Transverse colon (tissue), 4 donors: Measurements from ENCODE around the gene CHRD.

Experiments
- EP300 ChIP-seq: sonication (generic); formaldehyde crosslinking; IDR thresholded peaks from one replicate; pipeline ENCODE4 v1.6.1; 2017; ENCODE audit warnings: antibody characterized with exemption, low read depth
- POLR2A ChIP-seq: fragments of 450-650 bp; IDR thresholded peaks from one replicate; pipeline ENCODE4 v1.6.1; 2016; ENCODE audit warnings: antibody characterized with exemption, mild to moderate bottlenecking, moderate library complexity
- POLR2AphosphoS5 ChIP-seq, 3 donors: sonication (generic); formaldehyde crosslinking; IDR thresholded peaks; one replicate each; pipeline ENCODE4 v1.6.1; 2016; ENCODE audit warnings: antibody characterized with exemption in 3 of 3
- TF ChIP-seq, protein P1 (sequence below), 5 experiments: fragments of 200-600 bp in 3 of 5; fragments of 450-650 bp in 2 of 5; sonication (generic) in 3 of 5; IDR thresholded peaks; 1 replicate in 2 of 5; 2 replicates in 3 of 5; pipeline ENCODE4 v1.5.1; 2016 to 2017; ENCODE audit warnings: antibody characterized with exemption in 5 of 5, inconsistent platforms in 3 of 5, mild to moderate bottlenecking in 2 of 5, moderate library complexity in 1 of 5

DNA sequence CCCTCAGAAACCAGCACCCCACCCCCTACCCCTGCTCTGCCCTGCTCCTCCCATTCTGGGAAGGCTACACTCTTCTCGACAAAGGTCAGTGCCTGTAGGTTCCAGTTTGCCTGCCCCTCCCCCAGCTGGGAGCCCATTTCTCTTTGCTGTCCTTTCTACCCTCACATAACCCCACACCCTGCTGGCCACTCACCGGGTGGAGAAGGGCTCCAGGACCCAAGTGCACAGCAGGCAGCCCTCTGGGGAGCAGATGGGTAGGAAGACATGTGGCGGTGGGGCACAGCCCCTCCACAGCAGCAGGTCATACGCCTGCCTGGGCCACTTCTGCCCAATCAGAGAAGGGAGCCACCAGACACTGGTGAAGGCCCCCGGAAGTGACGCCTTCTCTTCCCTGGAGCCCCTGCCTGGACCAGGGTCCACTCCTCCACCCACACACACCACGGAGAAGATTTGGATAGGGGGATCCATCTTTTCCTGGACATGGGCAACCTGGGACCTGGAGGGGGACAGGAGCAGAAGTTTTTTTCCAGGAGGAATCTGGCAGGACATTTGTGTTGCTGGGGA is 1.9 kb upstream of the CHRD start, which contains the start of gene THPO:
- TF ChIP-seq POLR2AphosphoS5 (IDR thresholded peaks at IDR 0.05) (no peak), POLR2A (no peak), EP300 (no peak)
- TF ChIP-seq, protein P1, sequence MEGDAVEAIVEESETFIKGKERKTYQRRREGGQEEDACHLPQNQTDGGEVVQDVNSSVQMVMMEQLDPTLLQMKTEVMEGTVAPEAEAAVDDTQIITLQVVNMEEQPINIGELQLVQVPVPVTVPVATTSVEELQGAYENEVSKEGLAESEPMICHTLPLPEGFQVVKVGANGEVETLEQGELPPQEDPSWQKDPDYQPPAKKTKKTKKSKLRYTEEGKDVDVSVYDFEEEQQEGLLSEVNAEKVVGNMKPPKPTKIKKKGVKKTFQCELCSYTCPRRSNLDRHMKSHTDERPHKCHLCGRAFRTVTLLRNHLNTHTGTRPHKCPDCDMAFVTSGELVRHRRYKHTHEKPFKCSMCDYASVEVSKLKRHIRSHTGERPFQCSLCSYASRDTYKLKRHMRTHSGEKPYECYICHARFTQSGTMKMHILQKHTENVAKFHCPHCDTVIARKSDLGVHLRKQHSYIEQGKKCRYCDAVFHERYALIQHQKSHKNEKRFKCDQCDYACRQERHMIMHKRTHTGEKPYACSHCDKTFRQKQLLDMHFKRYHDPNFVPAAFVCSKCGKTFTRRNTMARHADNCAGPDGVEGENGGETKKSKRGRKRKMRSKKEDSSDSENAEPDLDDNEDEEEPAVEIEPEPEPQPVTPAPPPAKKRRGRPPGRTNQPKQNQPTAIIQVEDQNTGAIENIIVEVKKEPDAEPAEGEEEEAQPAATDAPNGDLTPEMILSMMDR (IDR thresholded peaks at IDR 0.05): no peak
